ENCODE data around the gene PRG2. TPM values are rescaled to one million over a fixed set of nuclear protein-coding genes. Genes with fewer than 3 reads are reported as not detected.

PRG2 gene
- total RNA-seq, 1 experiment from 2014 or later, result not detected

- Histone ChIP-seq H3K27ac (ENCODE audit: low read length) (no peak overlapping the region), H3K36me3 (ENCODE audit: control insufficient read depth, insufficient read depth, low read length) (no peaks in the 10 kb centered on the region), H3K27me3 (ENCODE audit: control insufficient read depth, insufficient read depth, low read length) (no peaks in the 10 kb centered on the region), H3K9me3 (ENCODE audit: control insufficient read depth, insufficient read depth, low read depth, low read length) (no peaks in the 10 kb centered on the region), H3K4me1 (ENCODE audit: control insufficient read depth, insufficient read depth, low read length) (no peaks in the 10 kb centered on the region), H3K4me3 (ENCODE audit: low read depth in 2 of 2, low read length in 2 of 2) (no peak overlapping the region)
- DNase-seq (ENCODE audit: low read depth, low spot score), result no peak
- no peak for TF ChIP-seq SIN3A (IDR thresholded peaks at IDR 0.05; ENCODE audit: borderline replicate concordance, insufficient read depth, low read depth, low read length)
- TF ChIP-seq REST (IDR thresholded peaks at IDR 0.05; ENCODE audit: insufficient read depth in 1 of 2, low read depth in 2 of 2, low read length in 1 of 2), result no peak
- no peak for TF ChIP-seq POLR2AphosphoS5 (IDR thresholded peaks at IDR 0.05; ENCODE audit: low read depth, low read length)
- TF ChIP-seq CTCF (IDR thresholded peaks at IDR 0.05), result no peak
- no peak for TF ChIP-seq TCF7L2 (IDR thresholded peaks at IDR 0.05; ENCODE audit: low read depth, low read length)
- intact Hi-C loops (cut with micrococcal nuclease; ENCODE audit: unreplicated experiment) (no loop called here), in situ Hi-C loops (cut with HindIII; ENCODE audit: low pct_unique_long_range_greater_than_20kb, low sequenced_read_pairs) (no loop called here)
- CTCF ChIA-PET, result no interaction called here
- ATAC-seq, result no peak
- POLR2A ChIA-PET, result no interaction called here
- no TSS peak for BruUV-seq (replicated peaks)
These were observed 26.6 kb upstream of the PRG2 start for GRCh38 chr11:57417056-57417455.

GRCh38 chr11:57416436-57416835 lies 26.0 kb upstream of the PRG2 start:
- intact Hi-C loops (cut with micrococcal nuclease; ENCODE audit: unreplicated experiment), result no loop called here
- no peaks in the 10 kb centered on the region for H3K36me3 ChIP-seq (ENCODE audit: control insufficient read depth, insufficient read depth, low read length)

More at GRCh38 chr11:57416436-57416835, 26.0 kb upstream of the PRG2 start:
- H3K27ac ChIP-seq (ENCODE audit: low read length), result no peak overlapping the region
- H3K27me3 ChIP-seq (ENCODE audit: control insufficient read depth, insufficient read depth, low read length), result no peaks in the 10 kb centered on the region
- H3K4me3 ChIP-seq (ENCODE audit: low read depth in 2 of 2, low read length in 2 of 2), result no peak overlapping the region
- POLR2A ChIA-PET, result no interaction called here
- in situ Hi-C loops (cut with HindIII; ENCODE audit: low pct_unique_long_range_greater_than_20kb, low sequenced_read_pairs), result no loop called here
- CTCF ChIA-PET, result no interaction called here
- H3K9me3 ChIP-seq (ENCODE audit: control insufficient read depth, insufficient read depth, low read depth, low read length), result no peaks in the 10 kb centered on the region
- no peak for TF ChIP-seq CTCF (IDR thresholded peaks at IDR 0.05)
- TF ChIP-seq SIN3A (IDR thresholded peaks at IDR 0.05; ENCODE audit: borderline replicate concordance, insufficient read depth, low read depth, low read length), result no peak
- no peak for TF ChIP-seq REST (IDR thresholded peaks at IDR 0.05; ENCODE audit: insufficient read depth in 1 of 2, low read depth in 2 of 2, low read length in 1 of 2)
- TF ChIP-seq TCF7L2 (IDR thresholded peaks at IDR 0.05; ENCODE audit: low read depth, low read length), result no peak
- TF ChIP-seq POLR2AphosphoS5 (IDR thresholded peaks at IDR 0.05; ENCODE audit: low read depth, low read length), result no peak
- no peaks in the 10 kb centered on the region for H3K4me1 ChIP-seq (ENCODE audit: control insufficient read depth, insufficient read depth, low read length)
- no TSS peak for BruUV-seq (replicated peaks)
- no peak for DNase-seq (ENCODE audit: low read depth, low spot score)
- ATAC-seq, result no peak

All from Panc1 (cell line).